Erythroblast (primary cell): ENCODE results near the gene RRAS2.

Source experiments
- GATA1 ChIP-seq: IDR thresholded peaks from 2 replicates; pipeline ENCODE4 v1.6.1; 2011; ENCODE audit warnings: low read depth, mild to moderate bottlenecking, control low read depth, low read length, moderate library complexity
- POLR2A ChIP-seq: IDR thresholded peaks from 2 replicates; pipeline ENCODE4 v1.6.1; 2011; ENCODE audit warnings: mild to moderate bottlenecking, low read length

DNA sequence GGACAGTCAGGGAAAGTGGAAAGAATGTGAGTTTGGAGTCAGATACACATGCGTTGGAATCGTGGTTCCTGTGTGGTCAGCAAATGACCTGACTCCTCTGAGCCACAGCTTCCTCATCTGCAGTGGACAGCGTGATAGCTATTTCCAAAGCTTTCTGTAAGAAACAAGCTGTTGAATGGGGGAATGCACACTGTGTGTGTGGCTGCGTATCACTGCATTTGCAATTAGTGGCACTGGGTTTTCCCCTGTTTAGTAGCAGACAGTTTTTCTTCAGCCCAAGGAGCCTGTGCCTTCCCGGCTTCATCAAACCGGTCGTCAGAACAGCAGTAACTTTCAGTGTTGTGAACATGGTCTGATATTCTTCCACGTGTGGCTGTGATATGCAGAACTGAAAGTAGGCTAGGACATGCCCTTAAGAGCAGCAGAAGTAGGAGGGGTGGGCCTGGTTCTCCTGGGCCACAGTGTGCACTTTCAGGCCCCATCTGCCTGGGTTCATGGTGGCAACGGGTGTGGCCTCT is 121.5 kb downstream of the RRAS2 start:
- no peak for TF ChIP-seq POLR2A
- TF ChIP-seq GATA1: no peak
